Pancreas (tissue), 10 donors: Measurements from ENCODE around the gene JAKMIP1. TPM values are rescaled to one million over a fixed set of nuclear protein-coding genes. Genes with fewer than 3 reads are reported as not detected.

Source experiments
- ATAC-seq, 4 donors: fragments of 200-7000 bp; cut with Tn5 transposase; one replicate each; pipeline versions ENCODE4 v1.8.0 to v1.9.1; 2020; ENCODE audit warnings: mild to moderate bottlenecking in 4 of 4, moderate library complexity in 4 of 4
- DNase-seq, 6 donors: peaks; one replicate each; pipeline ENCODE4 v3.0.0-alpha.2; 2020
- FAIRE-seq: peaks from 2 replicates; lab custom pipeline; 2012; peaks lifted over from hg19 to GRCh38; lab: Jason Lieb, UNC
- H3K27ac ChIP-seq, 4 donors: fragments of 200-600 bp; sonication (generic); 1 replicate in 3 of 4; 2 replicates in 1 of 4; pipeline versions ENCODE4 v1.5.0 to v1.8.0; 2020
- H3K27me3 ChIP-seq, 4 donors: fragments of 200-600 bp; one replicate each; pipeline ENCODE4 v1.8.0; 2021
- H3K36me3 ChIP-seq, 3 donors: fragments of 200-600 bp; sonication (generic) in 1 of 3; one replicate each; pipeline versions ENCODE4 v1.5.0 to v1.8.0; 2020 to 2021
- H3K4me1 ChIP-seq, 3 donors: fragments of 200-600 bp; one replicate each; pipeline ENCODE4 v1.8.0; 2021
- H3K4me3 ChIP-seq, 4 donors: fragments of 200-600 bp; sonication (generic) in 2 of 4; one replicate each; pipeline versions ENCODE4 v1.5.0 to v1.8.0; 2020 to 2021
- H3K9me3 ChIP-seq, 4 donors: fragments of 200-600 bp; one replicate each; pipeline ENCODE4 v1.8.0; 2021
- WGBS, 2 donors: extraction: QIAGEN DNeasy Blood & Tissue Kit; methylation state at CpG; one replicate each; pipeline ENCODE4 v1.1.7; 2013; 5-methylcytosine and 5-hydroxymethylcytosine counted together
- intact Hi-C, 3 donors: fragments of 100-400 bp; cut with DNase I; formaldehyde crosslinking; loops; one replicate each; pipeline versions ENCODE4 v1.11.1 to v1.14.2; 2022
- polyA plus RNA-seq, 2 donors: library from polyadenylated mRNA; stranded (reverse); fragments of 200-250 nt; gene quantifications; one replicate each; pipeline ENCODE4 v1.2.3, GENCODE V29; 2013
- total RNA-seq, 6 donors: library from RNA; stranded (reverse); fragmentation: NEBNext Ultra II Directional in 4 of 6; extraction: Animal tissue kit (Norgen Biotek cat#: 25700) in 4 of 6; gene quantifications; one replicate each; pipeline versions ENCODE4 v1.2.1 to v1.2.4, GENCODE V29; 2021 to 2023
- TF ChIP-seq, protein P1 (sequence below), 4 donors: fragments of 200-600 bp; sonication (generic) in 3 of 4; IDR thresholded peaks; one replicate each; pipeline versions ENCODE4 v1.5.0 to v1.8.0; 2021; ENCODE audit warnings: antibody characterized with exemption in 4 of 4
- donor health status: healthy with polysubstance abuse.
- donor health status: DM: no; HTN: no; CAD: no; lungs with moderate emphysema.
- donor health status: DM: no; HTN: no; CAD: no.
- donor health status: control.
- donor health status: control.
- donor health status: Bipolar disorder and iron deficiency.
- donor health status: DM: yes; HTN: yes; CAD: no.
- donor health status: DM: no; HTN: no; CAD: no.
- donor health status: DM: no; HTN: no; CAD: no.
- donor health status: DM: yes; HTN: yes; CAD: no.

JAKMIP1 gene
- total and polyA plus RNA-seq, 8 donors = 0.16 to 4.3 (median 0.59) TPM

GRCh38 chr4:6190486-6190885, 9.9 kb downstream of the JAKMIP1 start:
- DNase-seq (peak in 1 of 6 donors; percentile 43), FAIRE-seq (no peak), ATAC-seq (no peak)
- Histone ChIP-seq H3K9me3 (no peaks in the 10 kb centered on the region), H3K36me3 (no peaks in the 10 kb centered on the region), H3K27ac (no peak overlapping the region), H3K4me1 (no peaks in the 10 kb centered on the region), H3K27me3 (peaks cover 0 to 5% (median 0%) of the 10 kb centered on the region in 4 donors), H3K4me3 (no peak overlapping the region)
- TF ChIP-seq, protein P1, sequence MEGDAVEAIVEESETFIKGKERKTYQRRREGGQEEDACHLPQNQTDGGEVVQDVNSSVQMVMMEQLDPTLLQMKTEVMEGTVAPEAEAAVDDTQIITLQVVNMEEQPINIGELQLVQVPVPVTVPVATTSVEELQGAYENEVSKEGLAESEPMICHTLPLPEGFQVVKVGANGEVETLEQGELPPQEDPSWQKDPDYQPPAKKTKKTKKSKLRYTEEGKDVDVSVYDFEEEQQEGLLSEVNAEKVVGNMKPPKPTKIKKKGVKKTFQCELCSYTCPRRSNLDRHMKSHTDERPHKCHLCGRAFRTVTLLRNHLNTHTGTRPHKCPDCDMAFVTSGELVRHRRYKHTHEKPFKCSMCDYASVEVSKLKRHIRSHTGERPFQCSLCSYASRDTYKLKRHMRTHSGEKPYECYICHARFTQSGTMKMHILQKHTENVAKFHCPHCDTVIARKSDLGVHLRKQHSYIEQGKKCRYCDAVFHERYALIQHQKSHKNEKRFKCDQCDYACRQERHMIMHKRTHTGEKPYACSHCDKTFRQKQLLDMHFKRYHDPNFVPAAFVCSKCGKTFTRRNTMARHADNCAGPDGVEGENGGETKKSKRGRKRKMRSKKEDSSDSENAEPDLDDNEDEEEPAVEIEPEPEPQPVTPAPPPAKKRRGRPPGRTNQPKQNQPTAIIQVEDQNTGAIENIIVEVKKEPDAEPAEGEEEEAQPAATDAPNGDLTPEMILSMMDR (IDR thresholded peaks at IDR 0.05) = no peak
- 53 to 71% methylated on average over 8 of the region's 8 CpGs for WGBS, 2 donors
- intact Hi-C loops = no loop called here

GRCh38 chr4:6189511-6189910, 10.8 kb downstream of the JAKMIP1 start:
- FAIRE-seq (no peak), ATAC-seq (no peak), DNase-seq (no peak)
- Histone ChIP-seq H3K27ac (no peak overlapping the region), H3K9me3 (no peaks in the 10 kb centered on the region), H3K36me3 (no peaks in the 10 kb centered on the region), H3K4me1 (no peaks in the 10 kb centered on the region), H3K4me3 (no peak overlapping the region), H3K27me3 (no peaks in the 10 kb centered on the region)
- intact Hi-C loops = no loop called here
- TF ChIP-seq, protein P1 (IDR thresholded peaks at IDR 0.05) = no peak
- WGBS, 2 donors = 70 to 81% methylated on average over 5 of the region's 5 CpGs

DNA sequence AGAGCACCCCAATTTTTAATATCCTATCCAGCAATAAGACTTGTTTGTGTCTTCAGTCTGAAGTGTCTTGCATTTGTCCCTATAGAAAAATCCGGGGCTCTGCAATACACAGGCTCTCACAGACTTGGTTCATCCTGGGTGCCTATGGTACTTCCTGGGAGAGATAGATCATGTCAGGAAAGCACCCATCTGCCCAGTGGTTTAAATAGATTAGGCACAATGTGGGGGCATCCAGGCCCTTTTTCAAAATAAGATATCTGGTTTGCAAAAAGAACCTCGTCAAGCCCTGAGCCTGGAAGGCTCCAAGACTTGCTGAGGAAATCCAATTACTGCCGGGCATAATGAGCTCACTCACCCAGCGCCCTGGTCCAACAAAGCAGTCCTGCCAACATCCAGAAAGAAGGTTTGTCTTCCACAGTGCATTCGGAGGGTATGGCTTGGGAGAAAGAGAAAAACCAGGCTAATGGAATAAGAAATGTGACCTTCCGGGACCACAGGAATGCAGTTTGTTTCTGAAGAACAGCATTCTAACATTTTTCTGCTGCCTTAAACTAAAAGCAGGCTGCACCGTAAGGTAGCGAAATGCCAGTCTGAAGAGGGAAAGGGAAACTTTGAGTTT, 11.6 kb downstream of the JAKMIP1 start:
- intact Hi-C loops = no loop called here
- H3K27me3 ChIP-seq = no peaks in the 10 kb centered on the region
- TF ChIP-seq, protein P1 (IDR thresholded peaks at IDR 0.05) = no peak
- no peak overlapping the region for H3K4me3 ChIP-seq
- H3K4me1 ChIP-seq = no peaks in the 10 kb centered on the region
- DNase-seq = peak in 1 of 6 donors; percentile 2
- 53 to 60% methylated on average over 8 of the region's 8 CpGs for WGBS, 2 donors
- no peak overlapping the region for H3K27ac ChIP-seq
- no peaks in the 10 kb centered on the region for H3K36me3 ChIP-seq
- no peaks in the 10 kb centered on the region for H3K9me3 ChIP-seq
- no peak for FAIRE-seq
- no peak for ATAC-seq

DNA sequence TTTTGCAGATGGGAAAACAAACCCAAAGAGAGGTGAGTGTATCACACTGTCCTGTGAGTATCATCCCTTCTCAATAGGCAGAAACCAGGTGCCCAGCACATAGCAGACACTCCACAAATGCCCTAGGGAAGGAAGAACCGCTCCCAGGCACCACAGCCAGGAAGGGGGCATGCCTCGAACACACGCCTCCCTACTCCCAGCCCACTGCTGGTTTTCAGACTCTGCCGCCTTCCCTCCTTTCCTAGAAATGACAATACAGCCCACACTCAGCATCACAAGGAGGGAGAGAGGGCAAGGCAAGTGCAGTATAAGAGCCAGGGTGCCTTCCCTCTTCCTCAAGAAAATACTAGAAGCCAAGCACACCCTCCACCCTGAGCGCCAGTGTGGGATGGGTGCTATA, 16.2 kb downstream of the JAKMIP1 start:
- Histone ChIP-seq H3K4me1 (no peaks in the 10 kb centered on the region), H3K36me3 (no peaks in the 10 kb centered on the region), H3K9me3 (no peaks in the 10 kb centered on the region), H3K27ac (no peak overlapping the region), H3K27me3 (no peaks in the 10 kb centered on the region), H3K4me3 (no peak overlapping the region)
- FAIRE-seq (no peak), ATAC-seq (no peak), DNase-seq (peak in 2 of 6 donors; percentile 7 to 9)
- TF ChIP-seq, protein P1 (IDR thresholded peaks at IDR 0.05) = no peak
- 56 to 62% methylated on average over 5 of the region's 5 CpGs for WGBS, 2 donors
- intact Hi-C loops = no loop called here

- FAIRE-seq (no peak), ATAC-seq (no peak), DNase-seq (peak in 1 of 6 donors; percentile 6)
- no peaks in the 10 kb centered on the region for H3K36me3 ChIP-seq
- no peaks in the 10 kb centered on the region for H3K4me1 ChIP-seq
- no peak overlapping the region for H3K4me3 ChIP-seq
- TF ChIP-seq, protein P1 (IDR thresholded peaks at IDR 0.05) = no peak
- no peaks in the 10 kb centered on the region for H3K9me3 ChIP-seq
- intact Hi-C loops = no loop called here
- H3K27me3 ChIP-seq = no peaks in the 10 kb centered on the region
- no peak overlapping the region for H3K27ac ChIP-seq
- 46 to 55% methylated on average over 4 of the region's 4 CpGs for WGBS, 2 donors
These were observed 16.6 kb downstream of the JAKMIP1 start for GRCh38 chr4:6183740-6184139.
